CD8-positive, alpha-beta memory T cell (primary cell): ENCODE results near the gene TRMU. TPM values are rescaled to one million over a fixed set of nuclear protein-coding genes. Genes with fewer than 3 reads are reported as not detected.

Experiments
- CTCF ChIA-PET: fragments of 350-600 bp; sonication (Branson Sonifier 250); formaldehyde crosslinking; loops from one replicate; lab custom pipeline; 2021; ENCODE audit warnings: antibody characterized with exemption; lab: Charles Lee
- POLR2A ChIA-PET: fragments of 350-600 bp; sonication (Branson Sonifier 250); formaldehyde crosslinking; loops from one replicate; lab custom pipeline; 2021; ENCODE audit warnings: antibody characterized with exemption; lab: Charles Lee
- DNase-seq, 5 donors: peaks; one replicate each; pipeline versions ENCODE4 v3.0.0 to v3.0.0-alpha.2; 2020 to 2022; ENCODE audit warnings: mixed read lengths in 1 of 5
- H3K27ac ChIP-seq: one replicate; pipeline ENCODE4 v1.7.0; 2013; ENCODE audit warnings: low read depth, mild to moderate bottlenecking, low read length, moderate library complexity
- H3K27me3 ChIP-seq: 2 replicates; pipeline ENCODE4 v1.7.0; 2013; ENCODE audit warnings: low read length, mild to moderate bottlenecking; ENCODE audit not compliant: insufficient read depth, poor library complexity, severe bottlenecking
- H3K36me3 ChIP-seq: 2 replicates; pipeline ENCODE4 v1.7.0; 2013; ENCODE audit warnings: mild to moderate bottlenecking, low read length, moderate library complexity; ENCODE audit not compliant: insufficient read depth
- H3K4me1 ChIP-seq: 2 replicates; pipeline ENCODE4 v1.7.0; 2013; ENCODE audit warnings: mild to moderate bottlenecking, low read length, moderate library complexity; ENCODE audit not compliant: insufficient read depth
- H3K4me3 ChIP-seq: 2 replicates; pipeline ENCODE4 v1.7.0; 2013; ENCODE audit warnings: mild to moderate bottlenecking, low read length
- H3K9me3 ChIP-seq: 2 replicates; pipeline ENCODE4 v1.7.0; 2013; ENCODE audit warnings: mild to moderate bottlenecking, low read length
- H3K27ac Mint-ChIP-seq, 8 donors: one replicate each; pipeline ENCODE4 v1.8.0; 2020 to 2021; ENCODE audit warnings: mixed read lengths in 8 of 8, mild to moderate bottlenecking in 6 of 8, inconsistent platforms in 3 of 8, moderate library complexity in 3 of 8
- H3K27me3 Mint-ChIP-seq, 2 donors: one replicate each; pipeline ENCODE4 v1.8.0; 2020 to 2021; ENCODE audit warnings: mixed read lengths in 2 of 2, mild to moderate bottlenecking in 1 of 2, moderate library complexity in 1 of 2
- H3K36me3 Mint-ChIP-seq, 3 donors: one replicate each; pipeline ENCODE4 v1.8.0; 2020 to 2021; ENCODE audit warnings: mixed read lengths in 3 of 3, inconsistent platforms in 1 of 3, mild to moderate bottlenecking in 1 of 3
- H3K4me1 Mint-ChIP-seq, 3 donors: one replicate each; pipeline ENCODE4 v1.8.0; 2020 to 2021; ENCODE audit warnings: mixed read lengths in 3 of 3, inconsistent platforms in 1 of 3, mild to moderate bottlenecking in 1 of 3
- H3K4me3 Mint-ChIP-seq, 7 donors: one replicate each; pipeline ENCODE4 v1.8.0; 2020 to 2021; ENCODE audit warnings: mixed read lengths in 7 of 7, mild to moderate bottlenecking in 6 of 7, moderate library complexity in 4 of 7, inconsistent platforms in 2 of 7
- H3K9me3 Mint-ChIP-seq, 5 donors: one replicate each; pipeline ENCODE4 v1.8.0; 2020 to 2022; ENCODE audit warnings: mixed read lengths in 5 of 5, mild to moderate bottlenecking in 3 of 5, moderate library complexity in 2 of 5, inconsistent platforms in 1 of 5
- polyA plus RNA-seq: library from polyadenylated mRNA; unstranded; fragments of 300-500 nt; fragmentation: Illumina TruSeq; gene quantifications from one replicate; pipeline ENCODE4 v1.2.3, GENCODE V29; 2021
- total RNA-seq, 2 experiments: library from RNA; stranded (reverse); gene quantifications; one replicate each; pipeline ENCODE4 v1.2.3, GENCODE V29; 2021

TRMU gene
- total and polyA plus RNA-seq, 3 experiments from 2014 or later, result 13.3 to 69.5 (median 68.9) TPM

DNA sequence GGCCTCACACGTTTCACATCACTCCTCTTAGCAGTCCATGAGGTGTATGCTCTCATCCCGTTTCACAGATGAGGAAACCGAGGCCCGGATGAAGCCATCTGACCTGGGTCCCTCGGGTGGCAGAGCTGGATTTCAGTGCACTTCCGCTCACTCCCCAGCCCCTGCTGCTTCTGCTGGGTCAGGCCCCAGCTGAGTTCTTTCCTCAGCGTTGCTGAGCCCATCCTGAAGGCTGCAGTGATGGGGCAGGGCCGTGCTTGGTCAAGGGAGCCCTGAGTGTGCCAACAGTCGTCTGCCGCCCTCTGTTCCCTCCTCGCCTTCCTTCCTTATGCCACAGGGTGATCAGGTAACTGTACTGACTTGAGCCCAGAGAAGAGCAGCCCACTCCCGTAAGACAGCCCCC lies 12.1 kb downstream of the TRMU start:
- H3K36me3 Mint-ChIP-seq, result peaks cover 7 to 97% (median 24%) of the 10 kb centered on the region in 3 donors
- ChIA-PET POLR2A (no interaction called here), CTCF (no interaction called here)
- no peaks in the 10 kb centered on the region for H3K27me3 ChIP-seq
- H3K27ac ChIP-seq, result no peak overlapping the region
- H3K4me1 Mint-ChIP-seq, result peaks cover 2 to 9% (median 6%) of the 10 kb centered on the region in 3 donors
- peaks cover 69% of the 10 kb centered on the region for H3K36me3 ChIP-seq
- H3K4me3 ChIP-seq, result no peak overlapping the region
- no peaks in the 10 kb centered on the region for H3K27me3 Mint-ChIP-seq
- no peaks in the 10 kb centered on the region for H3K9me3 ChIP-seq
- H3K4me1 ChIP-seq, result no peaks in the 10 kb centered on the region
- H3K27ac Mint-ChIP-seq, result peak overlapping the region in 1 of 8 donors; percentile 36
- no peak overlapping the region for H3K4me3 Mint-ChIP-seq
- peak in 1 of 5 donors; percentile 28 for DNase-seq
- no peaks in the 10 kb centered on the region for H3K9me3 Mint-ChIP-seq

DNA sequence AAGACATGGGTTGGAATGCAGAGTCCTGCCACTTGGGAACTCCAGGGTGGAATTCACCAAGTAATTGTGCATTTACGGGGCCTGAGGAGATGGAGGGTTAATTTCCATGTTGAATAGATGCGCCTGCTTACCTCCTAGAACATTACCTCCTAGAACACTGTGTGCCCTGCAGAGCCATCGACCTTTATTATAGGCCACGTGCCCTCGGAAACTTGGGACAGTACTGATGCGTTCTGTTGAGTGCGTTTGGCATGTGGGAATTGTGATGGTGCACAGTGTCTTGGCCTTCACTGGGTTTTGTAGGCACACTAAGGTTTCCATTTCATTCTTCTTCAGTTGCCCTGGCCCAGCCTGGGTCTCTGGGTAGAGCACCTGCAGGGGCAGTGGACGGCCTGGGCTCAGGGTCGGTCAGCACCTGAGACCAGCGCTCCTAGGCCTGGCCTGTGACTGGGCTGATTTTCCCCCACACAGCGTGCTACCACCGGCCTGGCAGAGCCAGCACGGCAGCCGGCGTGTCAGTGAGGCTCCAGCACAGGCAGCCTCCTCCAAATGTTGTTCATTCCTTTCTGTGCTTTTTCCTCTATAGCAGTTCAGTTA lies 12.7 kb downstream of the TRMU start:
- Mint-ChIP-seq H3K4me3 (no peak overlapping the region), H3K27ac (peak overlapping the region in 1 of 8 donors; percentile 36), H3K36me3 (peaks cover 7 to 97% (median 24%) of the 10 kb centered on the region in 3 donors), H3K4me1 (peaks cover 2 to 9% (median 6%) of the 10 kb centered on the region in 3 donors), H3K9me3 (no peaks in the 10 kb centered on the region), H3K27me3 (no peaks in the 10 kb centered on the region)
- H3K4me1 ChIP-seq, result no peaks in the 10 kb centered on the region
- no peak overlapping the region for H3K4me3 ChIP-seq
- peak in 1 of 5 donors; percentile 18 for DNase-seq
- POLR2A ChIA-PET, result no interaction called here
- H3K27me3 ChIP-seq, result no peaks in the 10 kb centered on the region
- no peak overlapping the region for H3K27ac ChIP-seq
- no peaks in the 10 kb centered on the region for H3K9me3 ChIP-seq
- H3K36me3 ChIP-seq, result peaks cover 68% of the 10 kb centered on the region
- CTCF ChIA-PET, result no interaction called here

DNA sequence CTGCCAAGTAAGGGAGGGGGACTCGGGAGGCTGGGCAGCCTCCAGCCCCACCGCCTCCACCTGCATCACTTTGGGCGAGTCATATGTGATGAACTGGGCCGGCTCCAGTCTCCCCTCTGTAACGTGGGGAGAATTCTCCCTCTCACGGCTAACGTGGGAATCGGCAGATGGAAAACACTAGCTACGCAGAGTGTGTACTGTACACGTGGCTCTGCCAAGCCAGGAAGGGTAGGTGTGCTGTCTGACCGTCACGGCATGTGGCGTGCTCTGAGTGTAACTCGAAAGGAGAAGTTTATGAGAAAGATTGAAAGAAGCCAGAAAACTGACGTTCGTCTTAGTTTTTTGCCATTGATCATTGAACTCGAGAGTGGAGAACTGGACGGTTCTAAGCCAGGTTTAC lies 13.7 kb downstream of the TRMU start:
- POLR2A ChIA-PET, result no interaction called here
- CTCF ChIA-PET, result no interaction called here

DNA sequence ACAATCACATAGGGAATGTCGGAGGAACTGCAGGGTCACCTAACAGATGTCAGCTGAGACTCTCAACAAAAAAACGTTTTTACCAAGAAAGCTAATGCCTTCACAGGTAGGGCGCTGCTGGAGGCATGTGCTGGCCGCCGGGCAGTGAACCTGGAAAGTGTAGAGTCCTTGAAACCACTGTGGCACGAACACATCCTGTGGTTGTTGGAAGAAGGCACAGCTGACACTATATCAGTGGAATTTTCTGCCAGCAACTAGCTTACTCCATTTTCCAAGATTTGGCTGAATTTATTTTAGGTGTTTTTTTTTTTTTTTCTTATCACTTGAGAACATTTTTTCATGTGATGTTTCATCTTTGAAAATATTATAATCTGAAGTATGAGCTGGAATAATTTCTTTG lies 14.2 kb downstream of the TRMU start:
- no peaks in the 10 kb centered on the region for H3K9me3 Mint-ChIP-seq
- H3K4me1 ChIP-seq, result no peaks in the 10 kb centered on the region
- no peak overlapping the region for H3K4me3 Mint-ChIP-seq
- no peaks in the 10 kb centered on the region for H3K27me3 Mint-ChIP-seq
- no peak overlapping the region for H3K4me3 ChIP-seq
- H3K9me3 ChIP-seq, result no peaks in the 10 kb centered on the region
- peaks cover 0 to 2% (median 1%) of the 10 kb centered on the region in 3 donors for H3K4me1 Mint-ChIP-seq
- no peak overlapping the region for H3K27ac Mint-ChIP-seq
- peaks cover 3 to 96% (median 17%) of the 10 kb centered on the region in 3 donors for H3K36me3 Mint-ChIP-seq
- H3K36me3 ChIP-seq, result peaks cover 66% of the 10 kb centered on the region
- ChIA-PET POLR2A (interaction anchor here (0.7 kb wide), 1 partner anchor 847 kb away, joined by 5 read pairs; the partner anchor contains the start of gene FBLN1), CTCF (no interaction called here)
- no peak overlapping the region for H3K27ac ChIP-seq
- peak in 1 of 5 donors; percentile 4 for DNase-seq
- H3K27me3 ChIP-seq, result no peaks in the 10 kb centered on the region

More for the DNA sequence above, 13.7 kb downstream of the TRMU start:
- H3K4me1 ChIP-seq, result no peaks in the 10 kb centered on the region
- peaks cover 2 to 5% (median 2%) of the 10 kb centered on the region in 3 donors for H3K4me1 Mint-ChIP-seq
- no peaks in the 10 kb centered on the region for H3K27me3 ChIP-seq
- H3K27me3 Mint-ChIP-seq, result no peaks in the 10 kb centered on the region
- H3K4me3 ChIP-seq, result no peak overlapping the region
- peak in 1 of 5 donors; percentile 18 for DNase-seq
- no peaks in the 10 kb centered on the region for H3K9me3 ChIP-seq
- no peaks in the 10 kb centered on the region for H3K9me3 Mint-ChIP-seq
- no peak overlapping the region for H3K4me3 Mint-ChIP-seq
- peaks cover 70% of the 10 kb centered on the region for H3K36me3 ChIP-seq
- H3K36me3 Mint-ChIP-seq, result peaks cover 5 to 96% (median 19%) of the 10 kb centered on the region in 3 donors
- peak overlapping the region in 1 of 8 donors; percentile 18 for H3K27ac Mint-ChIP-seq
- no peak overlapping the region for H3K27ac ChIP-seq

DNA sequence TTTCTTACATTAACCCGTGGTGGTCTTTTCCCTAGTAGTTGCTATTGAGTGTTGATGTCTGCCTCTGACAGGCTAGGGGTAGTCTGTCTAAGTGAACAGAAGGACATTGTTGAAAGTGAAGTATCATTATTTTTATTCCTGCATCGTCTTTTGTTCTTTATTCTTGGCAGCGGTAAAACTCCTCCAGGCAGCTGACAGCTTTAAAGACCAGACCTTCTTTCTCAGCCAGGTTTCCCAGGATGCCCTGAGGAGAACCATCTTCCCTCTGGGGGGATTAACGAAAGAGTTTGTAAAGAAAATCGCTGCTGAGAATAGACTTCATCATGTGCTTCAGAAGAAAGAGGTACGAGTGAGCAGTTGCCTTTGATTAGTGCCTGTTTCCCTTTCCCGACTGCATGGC lies 14.6 kb downstream of the TRMU start:
- Histone ChIP-seq H3K4me1 (no peaks in the 10 kb centered on the region), H3K36me3 (peaks cover 66% of the 10 kb centered on the region), H3K4me3 (no peak overlapping the region), H3K27me3 (no peaks in the 10 kb centered on the region), H3K9me3 (no peaks in the 10 kb centered on the region), H3K27ac (no peak overlapping the region)
- no peaks in the 10 kb centered on the region for H3K9me3 Mint-ChIP-seq
- peaks cover 3 to 93% (median 17%) of the 10 kb centered on the region in 3 donors for H3K36me3 Mint-ChIP-seq
- DNase-seq, result peak in 1 of 5 donors; percentile 6
- H3K4me1 Mint-ChIP-seq, result peaks cover 0 to 2% (median 0%) of the 10 kb centered on the region in 3 donors
- no peak overlapping the region for H3K27ac Mint-ChIP-seq
- POLR2A ChIA-PET, result interaction anchor here (0.7 kb wide), 1 partner anchor 847 kb away, joined by 5 read pairs; the partner anchor contains the start of gene FBLN1
- H3K27me3 Mint-ChIP-seq, result no peaks in the 10 kb centered on the region
- H3K4me3 Mint-ChIP-seq, result no peak overlapping the region
- CTCF ChIA-PET, result no interaction called here

DNA sequence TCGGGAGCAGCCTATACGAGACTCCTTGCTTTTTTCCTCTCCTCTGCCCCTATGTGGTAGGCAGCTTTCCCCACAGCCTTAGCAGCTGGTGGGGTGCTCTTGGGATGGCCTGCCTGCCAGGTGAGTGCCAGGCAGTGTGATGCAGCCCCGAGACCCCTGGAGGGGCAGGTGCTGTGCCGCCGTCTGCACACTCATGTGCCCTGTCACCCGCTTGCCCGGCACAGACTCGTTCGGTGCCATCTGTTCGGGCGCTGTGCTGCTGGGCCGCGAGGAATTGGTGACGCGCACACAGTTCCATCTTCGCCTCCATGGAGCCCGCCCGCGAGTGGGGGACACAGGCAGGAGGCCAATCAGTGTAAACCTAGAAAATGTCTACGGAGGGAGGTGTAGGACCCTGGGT lies 15.1 kb downstream of the TRMU start:
- Mint-ChIP-seq H3K4me1 (peaks cover 0 to 3% (median 0%) of the 10 kb centered on the region in 3 donors), H3K9me3 (no peaks in the 10 kb centered on the region), H3K36me3 (peaks cover 3 to 94% (median 19%) of the 10 kb centered on the region in 3 donors), H3K27me3 (no peaks in the 10 kb centered on the region), H3K27ac (peak overlapping the region in 1 of 8 donors; percentile 12), H3K4me3 (no peak overlapping the region)
- no peak for DNase-seq
- ChIA-PET POLR2A (no interaction called here), CTCF (no interaction called here)
- Histone ChIP-seq H3K4me1 (no peaks in the 10 kb centered on the region), H3K36me3 (peaks cover 64% of the 10 kb centered on the region), H3K4me3 (no peak overlapping the region), H3K9me3 (no peaks in the 10 kb centered on the region), H3K27me3 (no peaks in the 10 kb centered on the region), H3K27ac (no peak overlapping the region)

DNA sequence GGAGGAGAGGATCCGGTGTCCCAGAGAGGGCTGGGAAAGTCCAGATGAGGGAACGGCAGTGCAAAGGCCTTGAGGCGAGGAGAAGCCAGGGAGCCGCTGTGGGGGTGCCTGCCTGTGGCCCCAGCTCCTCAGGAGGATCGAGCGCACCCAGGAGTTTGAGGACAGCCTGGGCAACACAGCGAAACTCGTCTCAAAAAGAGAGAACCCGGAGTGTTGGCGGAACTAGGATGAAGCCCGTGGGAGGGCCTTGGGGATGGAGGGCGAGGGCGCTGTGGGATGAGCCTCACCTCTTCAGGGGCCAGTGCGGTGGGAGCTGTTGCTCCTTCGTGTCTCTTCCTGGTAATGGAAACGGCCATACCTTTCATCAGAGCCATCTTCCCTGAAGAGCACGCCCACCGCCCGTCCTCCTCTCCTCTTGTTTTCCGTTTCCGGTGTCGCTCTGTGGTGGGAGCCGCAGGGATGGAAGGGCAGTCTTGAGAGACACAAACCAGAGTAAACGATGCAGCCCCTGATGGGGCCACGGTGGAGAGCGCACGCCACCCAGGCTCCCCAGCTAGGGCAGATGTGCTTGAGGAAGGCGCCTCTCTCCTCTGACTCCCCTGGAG lies 15.7 kb downstream of the TRMU start:
- Histone ChIP-seq H3K4me3 (no peak overlapping the region), H3K9me3 (no peaks in the 10 kb centered on the region), H3K27me3 (no peaks in the 10 kb centered on the region), H3K36me3 (peaks cover 58% of the 10 kb centered on the region), H3K27ac (no peak overlapping the region), H3K4me1 (no peaks in the 10 kb centered on the region)
- Mint-ChIP-seq H3K4me3 (no peak overlapping the region), H3K27ac (no peak overlapping the region), H3K9me3 (no peaks in the 10 kb centered on the region), H3K4me1 (peaks cover 0 to 1% (median 0%) of the 10 kb centered on the region in 3 donors), H3K36me3 (peaks cover 3 to 93% (median 15%) of the 10 kb centered on the region in 3 donors), H3K27me3 (no peaks in the 10 kb centered on the region)
- CTCF ChIA-PET, result no interaction called here
- POLR2A ChIA-PET, result no interaction called here
- DNase-seq, result no peak

DNA sequence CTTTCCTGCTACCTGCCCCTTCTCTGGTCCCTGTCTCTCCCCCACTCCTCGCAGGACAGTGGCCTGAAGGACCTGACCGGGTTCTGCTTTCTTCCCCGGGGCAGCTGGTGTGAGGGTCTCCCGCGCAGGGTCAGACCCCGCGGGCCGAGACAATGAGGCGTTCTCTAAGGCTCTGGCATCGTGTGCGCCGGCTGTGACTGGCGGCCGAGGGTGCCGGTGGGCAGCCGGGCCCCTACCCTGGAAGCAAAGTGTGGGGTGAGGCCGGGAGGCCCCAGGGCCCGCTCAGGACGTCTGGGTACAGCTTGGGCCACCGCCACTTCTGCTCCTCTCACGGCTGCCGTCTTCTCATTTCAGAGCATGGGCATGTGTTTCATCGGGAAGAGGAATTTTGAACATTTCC lies 16.3 kb downstream of the TRMU start:
- H3K4me3 ChIP-seq, result no peak overlapping the region
- H3K27ac ChIP-seq, result no peak overlapping the region
- no peak overlapping the region for H3K27ac Mint-ChIP-seq
- no peaks in the 10 kb centered on the region for H3K27me3 ChIP-seq
- no peaks in the 10 kb centered on the region for H3K9me3 Mint-ChIP-seq
- no peaks in the 10 kb centered on the region for H3K27me3 Mint-ChIP-seq
- H3K36me3 Mint-ChIP-seq, result peaks cover 3 to 92% (median 15%) of the 10 kb centered on the region in 3 donors
- no peak for DNase-seq
- no peaks in the 10 kb centered on the region for H3K9me3 ChIP-seq
- POLR2A ChIA-PET, result no interaction called here
- peaks cover 0 to 1% (median 0%) of the 10 kb centered on the region in 3 donors for H3K4me1 Mint-ChIP-seq
- peaks cover 53% of the 10 kb centered on the region for H3K36me3 ChIP-seq
- CTCF ChIA-PET, result no interaction called here
- no peak overlapping the region for H3K4me3 Mint-ChIP-seq
- no peaks in the 10 kb centered on the region for H3K4me1 ChIP-seq
